HepG2 (cell line): ENCODE measurements around the gene TTC38. TPM values are rescaled to one million over a fixed set of nuclear protein-coding genes. Genes with fewer than 3 reads are reported as not detected.

ENCODE experiments used
- ATAC-seq: fragments of 200-7000 bp; cut with Tn5 transposase; 3 replicates; pipeline ENCODE4 v1.9.1; 2020; ENCODE audit warnings: mild to moderate bottlenecking, moderate library complexity
- BruUV-seq: library from RNA; stranded (reverse); fragments of 400-500 nt; replicated peaks from 2 replicates; lab custom pipeline; 2021; lab: Mats Ljungman, UMichigan
- CTCF ChIA-PET: fragments of 300-600 bp; formaldehyde crosslinking; extraction: SDS; loops from one replicate; lab custom pipeline; 2021; ENCODE audit warnings: low total read pairs, inconsistent platforms, low intra/inter-chr PET ratio; lab: Yijun Ruan, JAX
- POLR2A ChIA-PET: fragments of 350-600 bp; sonication (Branson Sonifier 250); formaldehyde crosslinking; loops from one replicate; lab custom pipeline; 2020; ENCODE audit warnings: antibody characterized with exemption, inconsistent platforms; lab: Yijun Ruan, JAX
- DNase-seq: peaks from one replicate; pipeline ENCODE4 v3.0.0-alpha.2; 2015; ENCODE audit warnings: low spot score
- FAIRE-seq: peaks from 3 replicates; lab custom pipeline; 2011; peaks lifted over from hg19 to GRCh38; lab: Jason Lieb, UNC
- H2AFZ ChIP-seq: one replicate; pipeline ENCODE4 v1.6.1; 2011; ENCODE audit warnings: low read length, inconsistent platforms
- H3K27ac ChIP-seq: fragments of 300-600 bp; 3 replicates; pipeline ENCODE4 v1.8.0; 2011; ENCODE audit warnings: mixed run types, mild to moderate bottlenecking, mixed read lengths, low read length, inconsistent platforms; ENCODE audit not compliant: insufficient read depth; ENCODE audit errors: extremely low read length
- H3K27me3 ChIP-seq, 2 experiments: fragments of 200-600 bp in 1 of 2; 2 replicates in 1 of 2; 3 replicates in 1 of 2; pipeline versions ENCODE4 v1.6.0 to v1.8.0; 2011; ENCODE audit warnings: low read length in 2 of 2, mild to moderate bottlenecking in 2 of 2, moderate library complexity in 2 of 2, inconsistent platforms in 1 of 2; ENCODE audit not compliant: insufficient read depth in 2 of 2, control insufficient read depth in 1 of 2
- H3K36me3 ChIP-seq, 2 experiments: fragments of 200-600 bp in 1 of 2; replicated peaks in 1 of 2; 2 replicates in 1 of 2; 3 replicates in 1 of 2; pipeline versions ENCODE4 v1.5.1 to v1.8.0; 2011; ENCODE audit warnings: low read length in 2 of 2, inconsistent platforms in 1 of 2; ENCODE audit not compliant: insufficient read depth in 2 of 2, control insufficient read depth in 1 of 2
- H3K4me1 ChIP-seq: 2 replicates; pipeline ENCODE4 v1.5.1; 2012; ENCODE audit warnings: low read length, inconsistent platforms; ENCODE audit not compliant: insufficient read depth
- H3K4me2 ChIP-seq: 2 replicates; pipeline ENCODE4 v1.6.0; 2011; ENCODE audit warnings: low read depth, low read length, inconsistent platforms
- H3K4me3 ChIP-seq, 3 experiments: fragments of 200-600 bp in 1 of 3; sonication (generic), shearing (Covaris generic) in 1 of 3; replicated peaks in 1 of 3; 2 replicates each; pipeline ENCODE4 v1.5.1; 2011 to 2016; ENCODE audit warnings: low read length in 3 of 3, inconsistent platforms in 2 of 3, low read depth in 2 of 3, mild to moderate bottlenecking in 2 of 3, control low read depth in 1 of 3, mixed read lengths in 1 of 3; ENCODE audit not compliant: insufficient read depth in 1 of 3
- H3K79me2 ChIP-seq: one replicate; pipeline ENCODE4 v1.6.1; 2011; ENCODE audit warnings: low read length, inconsistent platforms; ENCODE audit not compliant: insufficient read depth
- H3K9ac ChIP-seq: 2 replicates; pipeline ENCODE4 v1.6.0; 2011; ENCODE audit warnings: mild to moderate bottlenecking, low read depth, low read length, inconsistent platforms; ENCODE audit not compliant: insufficient read depth
- H3K9me3 ChIP-seq: 2 replicates; pipeline ENCODE4 v1.5.1; 2012; ENCODE audit warnings: mild to moderate bottlenecking, low read length
- H4K20me1 ChIP-seq: 2 replicates; pipeline ENCODE4 v1.6.0; 2011; ENCODE audit warnings: inconsistent platforms, mild to moderate bottlenecking, low read length, moderate library complexity; ENCODE audit not compliant: insufficient read depth
- JUN ChIP-seq: sonication (generic); formaldehyde crosslinking; IDR thresholded peaks from 2 replicates; pipeline ENCODE4 v1.4.0; 2020; ENCODE audit warnings: mild to moderate bottlenecking, missing genetic modification reagents
- KLF16 ChIP-seq, 2 experiments: sonication (generic) in 1 of 2; formaldehyde crosslinking in 1 of 2; IDR thresholded peaks; 2 replicates each; pipeline versions ENCODE4 v1.6.1 to v1.8.0; 2016 to 2023; ENCODE audit warnings: missing genetic modification reagents in 2 of 2, missing compliant biosample characterization in 1 of 2
- MBD4 ChIP-seq: IDR thresholded peaks from 2 replicates; pipeline ENCODE4 v1.6.1; 2012; ENCODE audit warnings: low read length, inconsistent platforms, borderline replicate concordance
- SP2 ChIP-seq: sonication (generic); formaldehyde crosslinking; IDR thresholded peaks from 2 replicates; pipeline ENCODE4 v1.5.1; 2020; ENCODE audit warnings: mild to moderate bottlenecking, missing genetic modification reagents
- ZBTB8A ChIP-seq: sonication (generic); formaldehyde crosslinking; IDR thresholded peaks from 2 replicates; pipeline ENCODE4 v1.4.0; 2020; ENCODE audit warnings: mild to moderate bottlenecking, low read depth, missing genetic modification reagents, borderline replicate concordance
- ZKSCAN5 ChIP-seq: sonication (generic); formaldehyde crosslinking; IDR thresholded peaks from 2 replicates; pipeline ENCODE4 v1.5.1; 2020; ENCODE audit warnings: mild to moderate bottlenecking, missing genetic modification reagents
- ZNF382 ChIP-seq: sonication (generic); formaldehyde crosslinking; IDR thresholded peaks from 2 replicates; pipeline ENCODE4 v1.5.0; 2020; ENCODE audit warnings: missing genetic modification reagents, mild to moderate bottlenecking, borderline replicate concordance
- ZNF510 ChIP-seq: sonication (generic); formaldehyde crosslinking; IDR thresholded peaks from 2 replicates; pipeline ENCODE4 v1.4.0; 2020; ENCODE audit warnings: low read depth, mild to moderate bottlenecking, missing genetic modification reagents
- ZNF549 ChIP-seq: sonication (generic); formaldehyde crosslinking; IDR thresholded peaks from 2 replicates; pipeline ENCODE4 v1.5.0; 2020; ENCODE audit warnings: missing genetic modification reagents
- ZNF777 ChIP-seq: sonication (generic); formaldehyde crosslinking; IDR thresholded peaks from 2 replicates; pipeline ENCODE4 v1.4.0; 2020; ENCODE audit warnings: missing genetic modification reagents
- ZSCAN20 ChIP-seq: sonication (generic); formaldehyde crosslinking; IDR thresholded peaks from 2 replicates; pipeline ENCODE4 v1.4.0; 2020; ENCODE audit warnings: missing genetic modification reagents, mild to moderate bottlenecking, borderline replicate concordance
- WGBS: methylation state at CpG from one replicate; pipeline ENCODE4 v1.1.6; 2017; ENCODE audit warnings: low lambda C conversion rate; 5-methylcytosine and 5-hydroxymethylcytosine counted together
- in situ Hi-C: cut with HindIII; loops from 2 replicates; pipeline ENCODE4 v1.10.0; 2017; ENCODE audit warnings: low pct_unique_long_range_greater_than_20kb; ENCODE audit not compliant: extremely low pct_ligation_motif_present
- intact Hi-C: fragments of 100-400 bp; cut with micrococcal nuclease; formaldehyde crosslinking; loops from one replicate; pipeline ENCODE4 v1.10.0; 2022; ENCODE audit not compliant: unreplicated experiment
- polyA plus RNA-seq, 8 experiments: library from polyadenylated mRNA; depleted of rRNA in 3 of 8; stranded (reverse) in 7 of 8; unstranded in 1 of 8; fragments of >200 nt; fragmentation: Illumina TruSeq in 4 of 8; extraction: Trizol in 4 of 8; gene quantifications; 2 replicates each; pipeline versions ENCODE4 v1.2.1 to v1.2.3, GENCODE V29; 2011 to 2016; ENCODE audit warnings: low read depth in 4 of 8, missing spikeins in 1 of 8, mixed read lengths in 1 of 8; ENCODE audit not compliant: insufficient read depth in 1 of 8
- total RNA-seq, 5 experiments: library from RNA; depleted of rRNA; stranded (reverse); fragments of >200 nt; fragmentation: Illumina TruSeq; extraction: Trizol; gene quantifications; 2 replicates each; pipeline ENCODE4 v1.2.3, GENCODE V29; 2016; ENCODE audit warnings: low read depth in 1 of 5
- TF ChIP-seq, protein P1 (sequence below): IDR thresholded peaks from 2 replicates; pipeline ENCODE4 v1.6.1; 2016; ENCODE audit warnings: low read depth, missing genetic modification reagents, missing compliant biosample characterization
- TF ChIP-seq, protein P2 (sequence below): sonication (generic); formaldehyde crosslinking; IDR thresholded peaks from 2 replicates; pipeline ENCODE4 v1.4.0; 2020; ENCODE audit warnings: missing genetic modification reagents, low read depth, mild to moderate bottlenecking, borderline replicate concordance
- TF ChIP-seq, protein P3 (sequence below): sonication (generic); formaldehyde crosslinking; IDR thresholded peaks from 2 replicates; pipeline ENCODE4 v1.5.1; 2020; ENCODE audit warnings: mild to moderate bottlenecking, missing genetic modification reagents, moderate library complexity

Gene TTC38
- total and polyA plus RNA-seq, 2 of the 13 experiments (the other 11 are each of a cell fraction or from before 2014, with no cell fraction given), result 101 to 105 TPM

DNA sequence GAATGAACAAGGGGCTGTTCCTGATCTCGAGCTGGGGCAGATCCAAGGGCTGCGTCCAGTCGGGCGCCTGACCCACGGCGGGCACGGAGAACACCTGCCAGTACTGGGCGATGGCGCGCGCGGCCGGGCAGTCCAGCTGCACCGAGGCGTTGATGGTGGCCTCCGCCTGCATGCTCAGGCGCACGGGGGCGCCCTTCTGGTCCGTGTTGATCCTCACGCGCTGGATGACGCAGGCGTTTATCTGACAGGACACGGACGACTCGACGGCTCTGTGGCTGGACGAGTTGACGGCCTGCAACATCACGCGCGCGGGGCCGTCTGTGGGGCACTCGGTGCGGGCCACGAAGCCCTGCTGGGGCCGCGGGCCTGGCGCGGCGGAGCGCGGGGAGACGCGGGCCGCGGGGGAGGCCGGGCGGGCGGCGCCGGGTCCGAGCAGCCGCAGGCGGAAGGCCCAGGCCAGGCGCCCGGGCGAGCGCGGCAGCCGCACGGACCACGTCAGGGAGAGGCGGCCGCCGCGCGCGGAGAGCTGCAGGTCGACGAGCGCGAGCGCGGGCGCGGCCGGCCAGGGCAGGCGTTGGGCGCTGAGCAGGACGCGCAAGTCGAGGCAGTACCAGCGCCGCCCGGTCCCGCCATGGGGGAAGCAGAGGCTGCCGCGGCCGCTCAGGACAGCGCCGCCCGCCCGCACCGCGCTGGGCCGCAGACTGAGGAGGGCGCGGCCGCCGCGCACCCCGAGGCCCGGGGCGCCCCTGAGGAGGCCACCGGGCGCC, 5.2 kb upstream of the TTC38 start (continued):
- TF ChIP-seq, protein P1, sequence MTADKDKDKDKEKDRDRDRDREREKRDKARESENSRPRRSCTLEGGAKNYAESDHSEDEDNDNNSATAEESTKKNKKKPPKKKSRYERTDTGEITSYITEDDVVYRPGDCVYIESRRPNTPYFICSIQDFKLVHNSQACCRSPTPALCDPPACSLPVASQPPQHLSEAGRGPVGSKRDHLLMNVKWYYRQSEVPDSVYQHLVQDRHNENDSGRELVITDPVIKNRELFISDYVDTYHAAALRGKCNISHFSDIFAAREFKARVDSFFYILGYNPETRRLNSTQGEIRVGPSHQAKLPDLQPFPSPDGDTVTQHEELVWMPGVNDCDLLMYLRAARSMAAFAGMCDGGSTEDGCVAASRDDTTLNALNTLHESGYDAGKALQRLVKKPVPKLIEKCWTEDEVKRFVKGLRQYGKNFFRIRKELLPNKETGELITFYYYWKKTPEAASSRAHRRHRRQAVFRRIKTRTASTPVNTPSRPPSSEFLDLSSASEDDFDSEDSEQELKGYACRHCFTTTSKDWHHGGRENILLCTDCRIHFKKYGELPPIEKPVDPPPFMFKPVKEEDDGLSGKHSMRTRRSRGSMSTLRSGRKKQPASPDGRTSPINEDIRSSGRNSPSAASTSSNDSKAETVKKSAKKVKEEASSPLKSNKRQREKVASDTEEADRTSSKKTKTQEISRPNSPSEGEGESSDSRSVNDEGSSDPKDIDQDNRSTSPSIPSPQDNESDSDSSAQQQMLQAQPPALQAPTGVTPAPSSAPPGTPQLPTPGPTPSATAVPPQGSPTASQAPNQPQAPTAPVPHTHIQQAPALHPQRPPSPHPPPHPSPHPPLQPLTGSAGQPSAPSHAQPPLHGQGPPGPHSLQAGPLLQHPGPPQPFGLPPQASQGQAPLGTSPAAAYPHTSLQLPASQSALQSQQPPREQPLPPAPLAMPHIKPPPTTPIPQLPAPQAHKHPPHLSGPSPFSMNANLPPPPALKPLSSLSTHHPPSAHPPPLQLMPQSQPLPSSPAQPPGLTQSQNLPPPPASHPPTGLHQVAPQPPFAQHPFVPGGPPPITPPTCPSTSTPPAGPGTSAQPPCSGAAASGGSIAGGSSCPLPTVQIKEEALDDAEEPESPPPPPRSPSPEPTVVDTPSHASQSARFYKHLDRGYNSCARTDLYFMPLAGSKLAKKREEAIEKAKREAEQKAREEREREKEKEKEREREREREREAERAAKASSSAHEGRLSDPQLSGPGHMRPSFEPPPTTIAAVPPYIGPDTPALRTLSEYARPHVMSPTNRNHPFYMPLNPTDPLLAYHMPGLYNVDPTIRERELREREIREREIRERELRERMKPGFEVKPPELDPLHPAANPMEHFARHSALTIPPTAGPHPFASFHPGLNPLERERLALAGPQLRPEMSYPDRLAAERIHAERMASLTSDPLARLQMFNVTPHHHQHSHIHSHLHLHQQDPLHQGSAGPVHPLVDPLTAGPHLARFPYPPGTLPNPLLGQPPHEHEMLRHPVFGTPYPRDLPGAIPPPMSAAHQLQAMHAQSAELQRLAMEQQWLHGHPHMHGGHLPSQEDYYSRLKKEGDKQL (CRISPR knock-in tag), result no peak
- TF ChIP-seq SP2 (CRISPR knock-in tag) (no peak), ZNF382 (CRISPR knock-in tag) (no peak)

DNA sequence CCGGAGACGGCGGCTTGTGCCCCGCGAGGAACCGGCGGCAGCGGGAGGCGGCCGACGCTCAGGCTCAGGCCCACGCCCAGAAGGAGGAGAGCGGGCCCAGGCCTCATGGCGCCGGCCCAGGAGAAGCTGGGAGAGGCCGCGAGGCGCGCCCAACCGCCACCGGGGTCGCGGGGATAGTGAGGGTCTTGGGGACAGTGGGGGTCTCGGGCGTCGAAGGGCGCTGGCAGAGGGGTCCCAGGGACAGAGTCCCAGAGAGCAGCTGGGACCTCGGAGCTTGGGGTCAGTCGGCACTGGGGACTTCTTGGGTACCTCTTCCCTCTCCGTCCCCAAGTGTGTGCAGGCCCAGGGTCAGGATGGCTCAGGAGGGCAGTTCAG, 4.6 kb upstream of the TTC38 start, which contains the start of gene PKDREJ:
TSS of gene PKDREJ (minus strand) at position 128 of the 375 bp plus-strand sequence. CDS start at position 107, 21 bp downstream.
- FAIRE-seq (no peak), DNase-seq (no peak), ATAC-seq (no peak)
- H3K27ac ChIP-seq, result no peak within 1 kb of the TSS
- peaks cover 0 to 1% of the 10 kb centered on the region in 2 experiments; a peak in 1 of 5 replicates for H3K27me3 ChIP-seq
- 95% methylated on average over 28 of the region's 30 CpGs for WGBS
- no peaks in the 10 kb centered on the region for H4K20me1 ChIP-seq
- no peak within 1 kb of the TSS for H3K4me2 ChIP-seq
- intact Hi-C loops, result no loop called here
- ChIA-PET POLR2A (no interaction called here), CTCF (no interaction called here)
- in situ Hi-C loops, result no loop called here
- H3K9ac ChIP-seq, result no peak within 1 kb of the TSS
- H3K4me3 ChIP-seq, result no peak within 1 kb of the TSS
- H3K79me2 ChIP-seq, result peaks cover 3% of the 10 kb centered on the region
- no peaks in the 10 kb centered on the region for H3K36me3 ChIP-seq
- no TSS peak for BruUV-seq
- no peak within 1 kb of the TSS for H2AFZ ChIP-seq
- H3K4me1 ChIP-seq, result peaks cover 26% of the 10 kb centered on the region
- H3K9me3 ChIP-seq, result peaks cover 7% of the 10 kb centered on the region
- TF ChIP-seq, protein P2, sequence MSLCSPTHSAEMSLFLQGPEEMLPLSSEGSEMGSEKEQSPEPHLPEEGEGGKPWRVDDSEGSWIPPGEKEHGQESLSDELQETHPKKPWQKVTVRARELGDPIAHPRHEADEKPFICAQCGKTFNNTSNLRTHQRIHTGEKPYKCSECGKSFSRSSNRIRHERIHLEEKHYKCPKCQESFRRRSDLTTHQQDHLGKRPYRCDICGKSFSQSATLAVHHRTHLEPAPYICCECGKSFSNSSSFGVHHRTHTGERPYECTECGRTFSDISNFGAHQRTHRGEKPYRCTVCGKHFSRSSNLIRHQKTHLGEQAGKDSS (CRISPR knock-in tag), result no peak
- TF ChIP-seq ZKSCAN5 (CRISPR knock-in tag), result no peak
- TF ChIP-seq JUN (CRISPR knock-in tag), result no peak
- TF ChIP-seq, protein P3, sequence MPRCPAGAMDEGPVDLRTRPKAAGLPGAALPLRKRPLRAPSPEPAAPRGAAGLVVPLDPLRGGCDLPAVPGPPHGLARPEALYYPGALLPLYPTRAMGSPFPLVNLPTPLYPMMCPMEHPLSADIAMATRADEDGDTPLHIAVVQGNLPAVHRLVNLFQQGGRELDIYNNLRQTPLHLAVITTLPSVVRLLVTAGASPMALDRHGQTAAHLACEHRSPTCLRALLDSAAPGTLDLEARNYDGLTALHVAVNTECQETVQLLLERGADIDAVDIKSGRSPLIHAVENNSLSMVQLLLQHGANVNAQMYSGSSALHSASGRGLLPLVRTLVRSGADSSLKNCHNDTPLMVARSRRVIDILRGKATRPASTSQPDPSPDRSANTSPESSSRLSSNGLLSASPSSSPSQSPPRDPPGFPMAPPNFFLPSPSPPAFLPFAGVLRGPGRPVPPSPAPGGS, result no peak
- no peak for TF ChIP-seq KLF16 (CRISPR knock-in tag; IDR thresholded peaks at IDR 0.05)
- no peak for TF ChIP-seq ZNF777
- TF ChIP-seq ZBTB8A (CRISPR knock-in tag), result no peak
- TF ChIP-seq ZSCAN20, result no peak
- no peak for TF ChIP-seq MBD4
- no peak for TF ChIP-seq ZNF510
- no peak for TF ChIP-seq ZNF549
